Small intestine (tissue), 7 donors: Measurements from ENCODE around the gene SLC35F1. TPM values are rescaled to one million over a fixed set of nuclear protein-coding genes. Genes with fewer than 3 reads are reported as not detected.

Experiments used
- DNase-seq, 2 donors: peaks; one replicate each; pipeline versions ENCODE4 v3.0.0 to v3.0.0-alpha.2; 2013
- FAIRE-seq: peaks from 2 replicates; lab custom pipeline; 2012; peaks lifted over from hg19 to GRCh38; lab: Jason Lieb, UNC
- H3K27ac ChIP-seq, 3 donors: one replicate each; pipeline ENCODE4 v1.5.1; 2013; ENCODE audit warnings: low read length in 2 of 3, mild to moderate bottlenecking in 2 of 3, control low read depth in 1 of 3, inconsistent platforms in 1 of 3, low read depth in 1 of 3, moderate library complexity in 1 of 3
- H3K27me3 ChIP-seq, 3 donors: one replicate each; pipeline ENCODE4 v1.6.1; 2013; ENCODE audit warnings: low read length in 3 of 3, inconsistent platforms in 1 of 3; ENCODE audit not compliant: control insufficient read depth in 3 of 3, insufficient read depth in 3 of 3
- H3K36me3 ChIP-seq, 3 donors: one replicate each; pipeline ENCODE4 v1.6.1; 2013; ENCODE audit warnings: low read length in 3 of 3, inconsistent platforms in 1 of 3, low read depth in 1 of 3, mild to moderate bottlenecking in 1 of 3, moderate library complexity in 1 of 3; ENCODE audit not compliant: control insufficient read depth in 3 of 3, insufficient read depth in 2 of 3
- H3K4me1 ChIP-seq, 3 donors: one replicate each; pipeline ENCODE4 v1.6.1; 2013; ENCODE audit warnings: low read length in 2 of 3, inconsistent platforms in 1 of 3, low read depth in 1 of 3, mild to moderate bottlenecking in 1 of 3, moderate library complexity in 1 of 3; ENCODE audit not compliant: control insufficient read depth in 3 of 3, insufficient read depth in 2 of 3
- H3K4me3 ChIP-seq, 3 donors: one replicate each; pipeline ENCODE4 v1.5.1; 2013; ENCODE audit warnings: low read length in 3 of 3, control low read depth in 1 of 3, inconsistent platforms in 1 of 3, low read depth in 1 of 3, mild to moderate bottlenecking in 1 of 3, moderate library complexity in 1 of 3
- H3K9me3 ChIP-seq, 2 donors: one replicate each; pipeline ENCODE4 v1.6.1; 2013; ENCODE audit warnings: low read depth in 1 of 2, low read length in 1 of 2; ENCODE audit not compliant: control insufficient read depth in 2 of 2, insufficient read depth in 1 of 2
- WGBS, 3 donors: extraction: QIAGEN DNeasy Blood & Tissue Kit; methylation state at CpG; one replicate each; pipeline ENCODE4 v1.1.7; 2013; 5-methylcytosine and 5-hydroxymethylcytosine counted together
- polyA plus RNA-seq, 4 donors: library from polyadenylated mRNA; stranded (reverse) in 3 of 4; unstranded in 1 of 4; fragments of 200-250 nt in 3 of 4; fragments of 120-200 nt in 1 of 4; gene quantifications; one replicate each; pipeline versions ENCODE4 v1.2.1 to v1.2.3, GENCODE V29; 2013
- donor health status: healthy with polysubstance abuse.
- donor health status: control.
- donor health status: control.
- donor health status: Bipolar disorder and iron deficiency.
- donor health status: healthy.

SLC35F1 gene
- polyA plus RNA-seq, 4 donors = 0.27 to 1.0 (median 0.85) TPM; not detected in 1

DNA sequence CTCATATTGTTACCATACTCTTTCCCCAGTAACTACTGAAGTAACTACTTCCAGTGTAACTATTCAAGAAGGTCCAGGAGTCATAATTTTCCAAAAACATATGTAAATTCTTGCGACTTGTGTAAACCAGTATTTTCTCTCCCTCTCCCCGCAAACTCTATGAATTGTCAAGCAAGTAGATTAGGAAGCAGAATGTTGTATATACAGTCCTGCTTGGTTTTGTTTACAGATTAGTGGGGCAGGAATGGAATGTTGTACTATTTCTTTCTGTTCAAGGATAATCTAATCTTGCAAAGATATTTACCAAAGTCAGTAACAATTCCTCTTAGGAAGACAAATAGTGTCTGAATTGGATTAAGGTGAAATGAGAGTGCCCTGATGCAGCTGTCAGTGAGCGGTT lies 406.1 kb downstream of the SLC35F1 start:
- no peaks in the 10 kb centered on the region for H3K4me1 ChIP-seq
- H3K36me3 ChIP-seq = no peaks in the 10 kb centered on the region
- H3K4me3 ChIP-seq = no peak overlapping the region
- no peaks in the 10 kb centered on the region for H3K9me3 ChIP-seq
- FAIRE-seq = no peak
- WGBS, 3 donors = 31 to 58% (median 54%) methylated on average over 3 of the region's 3 CpGs
- H3K27ac ChIP-seq = no peak overlapping the region
- DNase-seq = no peak
- H3K27me3 ChIP-seq = no peaks in the 10 kb centered on the region

- no peak for DNase-seq
- WGBS, 3 donors = 47 to 71% (median 51%) methylated on average over 3 of the region's 3 CpGs
- no peaks in the 10 kb centered on the region for H3K9me3 ChIP-seq
- no peak overlapping the region for H3K4me3 ChIP-seq
- no peaks in the 10 kb centered on the region for H3K27me3 ChIP-seq
- no peaks in the 10 kb centered on the region for H3K4me1 ChIP-seq
- H3K36me3 ChIP-seq = no peaks in the 10 kb centered on the region
- H3K27ac ChIP-seq = no peak overlapping the region
- FAIRE-seq = no peak
Measured at GRCh38 chr6:118313762-118314161, 406.7 kb downstream of the SLC35F1 start.

DNA sequence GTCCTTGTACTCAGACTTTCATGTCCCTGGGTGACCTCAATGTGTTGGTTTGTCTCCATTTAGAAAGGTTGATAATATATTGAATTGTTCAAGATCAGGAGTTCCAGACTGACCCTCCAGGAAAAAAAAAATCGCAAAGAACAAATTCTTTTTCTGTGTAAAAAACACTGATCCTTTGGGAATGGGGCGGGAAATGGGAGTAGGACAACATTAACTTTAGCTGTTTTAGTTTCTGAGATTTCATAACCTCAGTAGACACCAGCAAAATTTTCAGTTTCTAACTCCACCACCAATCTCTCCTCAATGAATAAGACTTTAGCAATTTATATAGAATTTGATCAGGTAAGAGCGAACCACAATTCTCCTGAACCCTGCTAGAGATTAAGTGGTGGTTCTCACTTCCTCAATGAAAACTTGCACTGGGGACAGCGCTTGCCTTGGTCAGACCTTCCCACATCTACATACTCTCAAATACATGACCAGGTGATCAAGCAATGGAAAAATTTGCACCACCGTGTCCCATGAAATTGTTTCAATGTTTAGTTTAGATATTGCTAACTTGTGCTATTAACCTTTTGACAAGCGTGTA lies 409.8 kb downstream of the SLC35F1 start:
- peak overlapping the region in 1 of 3 donors; percentile 67 for H3K27ac ChIP-seq
- H3K4me3 ChIP-seq = no peak overlapping the region
- H3K27me3 ChIP-seq = no peaks in the 10 kb centered on the region
- FAIRE-seq (no peak), DNase-seq (no peak)
- no peaks in the 10 kb centered on the region for H3K4me1 ChIP-seq
- H3K36me3 ChIP-seq = no peaks in the 10 kb centered on the region
- WGBS, 3 donors = 70 to 77% (median 77%) methylated on average over 6 of the region's 6 CpGs
- H3K9me3 ChIP-seq = no peaks in the 10 kb centered on the region

DNA sequence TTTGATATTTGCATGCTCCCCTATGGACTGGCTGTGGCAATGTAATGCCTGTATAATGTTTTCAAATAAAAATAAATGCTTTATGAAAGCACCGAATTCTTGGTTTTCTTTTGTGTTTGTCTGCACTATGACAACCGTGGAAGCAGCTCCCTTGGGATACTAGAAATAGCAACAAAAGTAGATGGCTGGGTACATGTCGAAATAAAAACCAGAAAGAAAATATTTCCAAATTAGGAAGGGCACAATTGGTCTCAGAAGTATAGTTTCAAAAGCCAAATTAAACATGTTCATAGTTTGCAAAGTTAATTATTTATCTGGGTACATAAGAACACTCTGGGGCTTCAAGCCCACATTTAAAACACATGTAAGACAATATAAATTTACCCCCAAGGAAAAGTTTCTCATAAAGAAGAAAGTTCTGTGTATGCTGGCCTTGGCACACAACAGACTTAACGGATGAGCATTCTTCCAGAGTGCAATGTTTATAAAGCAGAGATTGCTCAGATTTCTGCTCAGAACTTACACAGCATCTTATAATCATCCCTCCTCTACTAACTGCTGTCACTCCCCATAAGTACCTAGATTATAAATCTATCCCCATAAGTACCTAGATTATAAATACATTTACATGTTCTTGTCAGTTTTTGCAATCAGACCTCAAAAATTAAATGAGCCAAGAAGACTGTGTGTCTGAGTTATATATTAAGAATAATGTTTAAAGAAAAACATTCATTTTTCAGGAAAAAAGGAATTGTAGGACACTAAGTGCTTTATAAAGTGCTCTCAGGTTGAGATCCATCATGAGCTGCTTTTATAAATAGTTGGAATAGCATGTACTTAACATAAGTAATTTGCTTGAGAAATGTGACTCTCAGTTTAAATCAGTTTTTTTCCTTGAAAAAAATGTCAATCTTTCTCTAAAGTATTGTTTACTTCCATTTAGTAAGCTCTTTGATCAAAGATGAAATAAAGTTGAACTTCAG lies 410.8 kb downstream of the SLC35F1 start:
- Histone ChIP-seq H3K9me3 (no peaks in the 10 kb centered on the region), H3K27me3 (no peaks in the 10 kb centered on the region), H3K36me3 (no peaks in the 10 kb centered on the region), H3K4me3 (no peak overlapping the region), H3K27ac (no peak overlapping the region), H3K4me1 (no peaks in the 10 kb centered on the region)
- WGBS, 3 donors = 47 to 64% (median 54%) methylated on average over 4 of the region's 4 CpGs
- FAIRE-seq = no peak
- no peak for DNase-seq

GRCh38 chr6:118318648-118319047 lies 411.6 kb downstream of the SLC35F1 start:
- no peak overlapping the region for H3K4me3 ChIP-seq
- H3K4me1 ChIP-seq = no peaks in the 10 kb centered on the region
- DNase-seq = no peak
- H3K27ac ChIP-seq = no peak overlapping the region
- no peaks in the 10 kb centered on the region for H3K27me3 ChIP-seq
- no peaks in the 10 kb centered on the region for H3K36me3 ChIP-seq
- 39 to 48% (median 40%) methylated on average over 3 of the region's 3 CpGs for WGBS, 3 donors
- H3K9me3 ChIP-seq = no peaks in the 10 kb centered on the region
- FAIRE-seq = no peak

- H3K36me3 ChIP-seq = no peaks in the 10 kb centered on the region
- H3K27me3 ChIP-seq = no peaks in the 10 kb centered on the region
- no peaks in the 10 kb centered on the region for H3K4me1 ChIP-seq
- no peak overlapping the region for H3K27ac ChIP-seq
- no peaks in the 10 kb centered on the region for H3K9me3 ChIP-seq
- DNase-seq (no peak), FAIRE-seq (no peak)
- 74 to 91% (median 90%) methylated on average over 3 of the region's 3 CpGs for WGBS, 3 donors
- H3K4me3 ChIP-seq = no peak overlapping the region
Measured at GRCh38 chr6:118319416-118319815, 412.4 kb downstream of the SLC35F1 start.

GRCh38 chr6:118319894-118320649 lies 413.0 kb downstream of the SLC35F1 start:
- no peak for DNase-seq
- no peak for FAIRE-seq
- WGBS, 3 donors = 70 to 86% (median 77%) methylated on average over 5 of the region's 5 CpGs
- Histone ChIP-seq H3K27ac (no peak overlapping the region), H3K27me3 (no peaks in the 10 kb centered on the region), H3K4me3 (no peak overlapping the region), H3K36me3 (no peaks in the 10 kb centered on the region), H3K9me3 (no peaks in the 10 kb centered on the region), H3K4me1 (no peaks in the 10 kb centered on the region)

GRCh38 chr6:118320652-118321051 lies 413.6 kb downstream of the SLC35F1 start:
- DNase-seq = no peak
- Histone ChIP-seq H3K27me3 (no peaks in the 10 kb centered on the region), H3K27ac (no peak overlapping the region), H3K9me3 (no peaks in the 10 kb centered on the region), H3K4me1 (no peaks in the 10 kb centered on the region), H3K4me3 (no peak overlapping the region), H3K36me3 (no peaks in the 10 kb centered on the region)
- 56 to 71% (median 65%) methylated on average over 2 of the region's 2 CpGs for WGBS, 3 donors
- FAIRE-seq = no peak
